HG02981 (cell line): ENCODE results near the gene TEX2.
"Not testable (repeated sequence)": the region's sequence is repeated elsewhere in the genome, so short reads cannot be mapped to it uniquely, and the experiment has no call there.

ENCODE experiments used
- ATAC-seq: cut with Tn5 transposase; IDR thresholded peaks from one replicate; pipeline ENCODE4 v1.9.1; 2021; ENCODE audit warnings: mild to moderate bottlenecking, moderate library complexity; ENCODE audit not compliant: unreplicated experiment

Gene TEX2

DNA sequence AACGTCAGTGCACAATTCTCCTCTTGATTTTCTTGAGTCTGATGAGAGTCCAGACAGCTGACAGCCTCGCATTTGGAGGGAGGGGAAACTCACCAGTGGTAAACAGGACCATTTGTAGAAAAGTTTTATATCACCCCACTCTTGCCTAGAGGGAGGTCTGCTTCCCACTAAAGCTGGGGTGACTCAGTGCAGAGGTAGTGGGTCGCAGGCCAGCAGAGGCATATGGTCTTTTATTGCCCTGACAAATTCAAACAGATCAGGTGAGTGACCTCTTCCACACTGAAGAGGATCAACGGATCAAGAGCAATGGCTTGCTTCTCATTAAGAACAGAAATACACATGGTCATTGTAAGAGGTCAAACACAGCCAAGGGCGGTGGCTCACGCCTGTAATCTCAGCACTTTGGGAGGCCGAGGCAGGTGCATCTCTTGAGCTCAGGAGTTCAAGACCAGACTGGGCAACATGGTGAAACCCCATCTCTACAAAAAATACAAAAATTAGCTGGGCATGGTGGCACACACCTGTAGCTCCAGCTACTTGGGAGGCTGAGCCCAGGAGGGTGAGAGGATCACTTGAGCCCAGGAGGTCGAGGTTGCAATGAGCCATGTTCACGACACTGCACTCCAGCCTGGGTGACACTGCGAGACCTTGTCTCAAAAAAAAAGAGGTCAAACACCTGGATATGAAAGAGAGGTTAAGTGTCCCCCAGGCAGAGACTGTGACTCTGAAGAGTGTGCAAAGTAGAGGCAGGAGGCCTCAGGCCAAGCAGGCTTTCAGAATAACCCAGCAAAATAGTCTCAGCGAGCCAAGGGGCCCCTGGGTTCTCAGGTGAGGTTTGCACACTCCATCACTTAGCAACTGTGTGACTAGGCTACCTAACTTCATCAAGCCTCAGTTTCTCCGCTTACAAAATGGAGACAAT is 76.6 kb downstream of the TEX2 start:
- ATAC-seq, result no peak

GRCh38 chr17:64185557-64185956 is 77.5 kb downstream of the TEX2 start:
- not testable (repeated sequence) for ATAC-seq

GRCh38 chr17:64185101-64185500 is 78.0 kb downstream of the TEX2 start:
- no peak for ATAC-seq

GRCh38 chr17:64183815-64184214 is 79.2 kb downstream of the TEX2 start:
- ATAC-seq, result no peak

- no peak for ATAC-seq
Measured at GRCh38 chr17:64182325-64183012, 80.6 kb downstream of the TEX2 start.

GRCh38 chr17:64180089-64181073 is 82.7 kb downstream of the TEX2 start:
- ATAC-seq, result no peak

DNA sequence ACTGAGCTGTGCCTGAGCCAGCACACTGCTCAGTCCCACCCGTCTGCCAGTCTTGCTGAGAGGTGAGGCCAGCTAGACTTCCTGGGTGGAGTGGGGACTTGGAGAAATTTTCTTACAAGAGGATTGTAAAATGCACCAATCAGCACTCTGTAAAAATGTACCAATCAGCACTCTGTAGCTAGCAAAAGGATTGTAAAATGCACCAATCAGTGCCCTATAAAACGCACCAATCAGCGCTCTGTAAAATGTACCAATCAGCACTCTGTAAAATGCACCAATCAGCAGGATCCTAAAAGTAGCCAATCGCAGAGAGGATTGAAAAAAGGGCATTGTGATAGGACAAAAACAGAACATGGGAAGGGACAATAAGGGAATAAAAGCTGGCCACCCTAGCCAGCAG is 84.0 kb downstream of the TEX2 start:
- not testable (repeated sequence) for ATAC-seq

DNA sequence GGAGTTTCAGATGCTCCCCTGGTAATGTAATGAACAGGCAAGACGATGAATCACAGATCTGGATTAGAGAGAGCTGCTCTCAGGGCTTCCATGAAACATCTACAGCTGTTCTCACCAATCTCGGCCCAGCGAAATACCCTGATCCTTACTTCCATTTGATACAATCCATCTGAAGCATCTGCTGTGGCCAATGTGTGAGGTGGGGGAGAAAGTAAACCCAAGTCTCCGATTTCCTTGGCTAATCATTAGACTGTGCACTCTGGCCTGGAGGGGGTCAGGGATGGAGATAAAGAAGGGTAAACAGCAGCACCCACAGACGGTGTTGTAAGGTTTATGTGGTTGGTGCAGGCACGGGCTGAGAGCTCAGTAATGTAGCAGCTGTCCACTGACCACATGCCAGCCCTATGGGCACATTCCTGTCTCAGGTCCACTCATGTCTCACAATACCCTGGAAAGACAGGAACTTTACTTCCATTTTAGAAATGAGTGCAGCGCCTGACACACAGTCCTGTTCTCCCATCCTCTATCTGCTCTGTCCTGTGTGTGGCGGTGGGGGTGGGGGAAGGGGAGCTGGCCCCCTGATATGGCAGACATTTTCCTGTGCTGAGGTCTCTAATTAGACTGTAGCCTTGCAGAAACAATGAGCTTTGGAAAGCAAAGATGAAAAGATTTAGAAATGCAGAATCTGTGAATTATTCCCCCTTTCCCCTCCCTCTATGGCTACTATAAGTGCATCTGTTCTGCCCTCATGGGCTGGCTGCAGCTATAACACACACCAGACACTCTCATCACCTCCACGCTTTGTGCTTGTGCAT is 84.8 kb downstream of the TEX2 start:
- no peak for ATAC-seq

GRCh38 chr17:64177311-64178010 is 85.6 kb downstream of the TEX2 start:
- no peak for ATAC-seq

- no peak for ATAC-seq
Measured at GRCh38 chr17:64176556-64176955, 86.5 kb downstream of the TEX2 start.

GRCh38 chr17:64174686-64175456 is 88.2 kb downstream of the TEX2 start:
- ATAC-seq, result no peak

- no peak for ATAC-seq
Measured at GRCh38 chr17:64173646-64174045, 89.4 kb downstream of the TEX2 start.

DNA sequence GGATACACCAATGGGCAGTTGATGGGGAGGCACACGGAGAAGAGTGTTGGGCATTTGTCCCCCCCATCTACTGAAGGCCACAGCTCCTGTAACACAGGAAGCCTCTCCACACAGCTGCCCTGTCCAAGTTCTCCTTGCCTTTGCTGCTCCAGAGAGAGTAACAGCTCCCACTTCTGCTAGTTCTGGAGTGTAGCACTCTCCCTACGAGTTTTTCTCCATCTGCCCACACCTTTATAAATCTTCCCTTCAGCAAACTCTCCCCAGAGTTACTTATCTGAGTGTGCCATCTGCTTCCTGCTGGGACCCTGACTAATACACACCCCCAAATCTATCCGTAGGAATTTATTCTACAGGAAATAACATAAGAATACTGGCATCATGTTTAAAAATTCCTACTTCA is 90.5 kb downstream of the TEX2 start:
- ATAC-seq, result no peak

GRCh38 chr17:64171041-64171440 is 92.0 kb downstream of the TEX2 start:
- no peak for ATAC-seq

DNA sequence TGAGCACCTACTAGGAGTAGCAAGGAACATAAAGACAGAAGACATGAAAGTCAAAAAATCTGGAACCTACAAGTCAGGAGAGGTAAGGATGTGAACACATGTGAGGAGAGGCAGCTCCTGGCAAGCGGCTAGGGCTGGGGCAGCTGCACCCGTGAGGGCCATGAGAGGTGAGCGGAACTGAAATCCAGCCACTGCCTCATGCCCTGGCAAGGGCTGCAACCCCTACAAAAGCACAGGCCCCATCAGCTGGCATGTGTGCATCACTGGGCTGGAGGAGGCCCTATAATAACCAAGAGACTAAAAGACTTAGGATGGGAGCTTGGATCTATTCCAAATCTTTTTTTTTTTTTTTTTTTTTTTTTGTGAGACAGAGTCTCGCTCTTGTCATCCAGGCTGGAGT is 92.8 kb downstream of the TEX2 start:
- no peak for ATAC-seq

- ATAC-seq, result not testable (repeated sequence)
Measured at GRCh38 chr17:64167666-64168065, 95.4 kb downstream of the TEX2 start.

- no peak for ATAC-seq
Measured at GRCh38 chr17:64166876-64167275, 96.2 kb downstream of the TEX2 start.

GRCh38 chr17:64165347-64165746 is 97.7 kb downstream of the TEX2 start:
- no peak for ATAC-seq
